Progenitor cell of endocrine pancreas (in vitro differentiated cells): ENCODE results near the gene DGKH. TPM values are rescaled to one million over a fixed set of nuclear protein-coding genes. Genes with fewer than 3 reads are reported as not detected.

Experiments used
- DNase-seq: peaks from one replicate; pipeline ENCODE4 v3.0.0; 2021; ENCODE audit warnings: low spot score; ENCODE audit not compliant: unreplicated experiment
- H3K27ac Mint-ChIP-seq: 2 replicates; pipeline ENCODE4 v1.8.0; 2021; ENCODE audit warnings: mild to moderate bottlenecking, moderate library complexity, mixed read lengths
- H3K27me3 Mint-ChIP-seq: 2 replicates; pipeline ENCODE4 v1.8.0; 2021; ENCODE audit warnings: mixed read lengths
- H3K36me3 Mint-ChIP-seq: 2 replicates; pipeline ENCODE4 v1.8.0; 2022; ENCODE audit warnings: mixed read lengths; ENCODE audit not compliant: insufficient read depth
- H3K4me1 Mint-ChIP-seq: 2 replicates; pipeline ENCODE4 v1.8.0; 2021; ENCODE audit warnings: low read depth, mixed read lengths
- H3K4me3 Mint-ChIP-seq: 2 replicates; pipeline ENCODE4 v1.8.0; 2021; ENCODE audit warnings: low read depth, mild to moderate bottlenecking, moderate library complexity, mixed read lengths
- H3K9me3 Mint-ChIP-seq: 2 replicates; pipeline ENCODE4 v1.8.0; 2021; ENCODE audit warnings: low read depth, mixed read lengths
- total RNA-seq: library from RNA; stranded (reverse); gene quantifications from 2 replicates; pipeline ENCODE4 v1.2.1, GENCODE V29; 2021
- TF ChIP-seq, protein P1 (sequence below): fragments of 200-600 bp; sonication (generic); IDR thresholded peaks from one replicate; pipeline ENCODE4 v1.5.0; 2021; ENCODE audit warnings: antibody characterized with exemption, mild to moderate bottlenecking; ENCODE audit not compliant: unreplicated experiment

Gene DGKH
- total RNA-seq, 1 donor from 2014 or later, result 5.3 TPM

GRCh38 chr13:42176294-42176693 lies 127.8 kb downstream of the DGKH start:
- H3K36me3 Mint-ChIP-seq, result peaks cover 5% of the 10 kb centered on the region
- no peaks in the 10 kb centered on the region for H3K27me3 Mint-ChIP-seq
- no peaks in the 10 kb centered on the region for H3K9me3 Mint-ChIP-seq
- H3K4me3 Mint-ChIP-seq, result no peak overlapping the region
- TF ChIP-seq, protein P1, sequence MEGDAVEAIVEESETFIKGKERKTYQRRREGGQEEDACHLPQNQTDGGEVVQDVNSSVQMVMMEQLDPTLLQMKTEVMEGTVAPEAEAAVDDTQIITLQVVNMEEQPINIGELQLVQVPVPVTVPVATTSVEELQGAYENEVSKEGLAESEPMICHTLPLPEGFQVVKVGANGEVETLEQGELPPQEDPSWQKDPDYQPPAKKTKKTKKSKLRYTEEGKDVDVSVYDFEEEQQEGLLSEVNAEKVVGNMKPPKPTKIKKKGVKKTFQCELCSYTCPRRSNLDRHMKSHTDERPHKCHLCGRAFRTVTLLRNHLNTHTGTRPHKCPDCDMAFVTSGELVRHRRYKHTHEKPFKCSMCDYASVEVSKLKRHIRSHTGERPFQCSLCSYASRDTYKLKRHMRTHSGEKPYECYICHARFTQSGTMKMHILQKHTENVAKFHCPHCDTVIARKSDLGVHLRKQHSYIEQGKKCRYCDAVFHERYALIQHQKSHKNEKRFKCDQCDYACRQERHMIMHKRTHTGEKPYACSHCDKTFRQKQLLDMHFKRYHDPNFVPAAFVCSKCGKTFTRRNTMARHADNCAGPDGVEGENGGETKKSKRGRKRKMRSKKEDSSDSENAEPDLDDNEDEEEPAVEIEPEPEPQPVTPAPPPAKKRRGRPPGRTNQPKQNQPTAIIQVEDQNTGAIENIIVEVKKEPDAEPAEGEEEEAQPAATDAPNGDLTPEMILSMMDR, result no peak
- no peak overlapping the region for H3K27ac Mint-ChIP-seq
- no peaks in the 10 kb centered on the region for H3K4me1 Mint-ChIP-seq
- DNase-seq, result no peak

DNA sequence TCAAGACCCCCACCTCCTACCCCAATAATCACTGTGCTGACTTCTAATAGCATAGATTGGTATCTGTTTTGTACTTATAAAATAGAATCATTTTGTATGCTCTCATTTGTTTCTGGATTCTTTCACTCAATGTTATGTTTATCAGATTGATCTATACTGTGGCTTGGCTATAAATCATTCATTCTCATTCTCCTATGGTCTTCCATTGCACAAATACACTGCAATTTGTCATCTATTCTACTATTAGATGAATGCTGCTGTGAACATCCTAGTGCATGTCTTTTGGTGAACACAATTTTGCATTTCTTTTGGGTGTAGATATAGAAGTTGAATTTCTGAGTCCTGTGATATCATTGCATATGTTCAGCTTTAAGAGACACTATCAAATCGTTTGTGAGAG lies 128.7 kb downstream of the DGKH start:
- H3K9me3 Mint-ChIP-seq, result no peaks in the 10 kb centered on the region
- H3K27ac Mint-ChIP-seq, result no peak overlapping the region
- TF ChIP-seq, protein P1, result no peak
- no peak for DNase-seq
- no peak overlapping the region for H3K4me3 Mint-ChIP-seq
- H3K36me3 Mint-ChIP-seq, result peaks cover 6% of the 10 kb centered on the region
- no peaks in the 10 kb centered on the region for H3K27me3 Mint-ChIP-seq
- H3K4me1 Mint-ChIP-seq, result no peaks in the 10 kb centered on the region

DNA sequence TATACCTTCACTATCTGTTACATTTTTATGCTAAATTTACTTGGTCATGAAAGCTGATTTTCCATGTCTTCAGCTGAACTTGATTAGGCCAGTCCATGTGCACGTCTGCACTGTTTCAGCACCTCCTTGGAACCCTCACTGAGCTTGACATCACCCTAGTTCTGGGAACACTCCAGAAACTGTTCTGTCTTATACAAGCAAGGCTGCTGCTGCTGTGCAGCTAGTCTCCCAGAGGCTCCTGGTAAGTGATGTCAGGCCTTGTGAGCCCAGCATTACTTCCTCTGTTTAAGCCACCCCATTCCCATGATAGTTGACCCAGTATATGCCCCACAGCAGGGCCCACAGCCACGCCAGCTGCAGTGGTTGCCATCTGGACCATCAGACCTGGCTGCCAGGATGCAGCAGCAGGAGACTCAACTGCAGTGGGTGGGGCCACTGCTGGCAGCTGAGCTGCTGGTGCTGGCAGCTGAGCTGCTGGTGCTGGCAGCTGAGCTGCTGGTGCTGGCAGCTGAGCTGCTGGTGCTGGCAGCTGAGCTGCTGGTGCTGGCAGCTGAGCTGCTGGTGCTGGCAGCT lies 133.0 kb downstream of the DGKH start:
- Mint-ChIP-seq H3K36me3 (peaks cover 3% of the 10 kb centered on the region), H3K4me1 (no peaks in the 10 kb centered on the region)
- DNase-seq, result no peak

DNA sequence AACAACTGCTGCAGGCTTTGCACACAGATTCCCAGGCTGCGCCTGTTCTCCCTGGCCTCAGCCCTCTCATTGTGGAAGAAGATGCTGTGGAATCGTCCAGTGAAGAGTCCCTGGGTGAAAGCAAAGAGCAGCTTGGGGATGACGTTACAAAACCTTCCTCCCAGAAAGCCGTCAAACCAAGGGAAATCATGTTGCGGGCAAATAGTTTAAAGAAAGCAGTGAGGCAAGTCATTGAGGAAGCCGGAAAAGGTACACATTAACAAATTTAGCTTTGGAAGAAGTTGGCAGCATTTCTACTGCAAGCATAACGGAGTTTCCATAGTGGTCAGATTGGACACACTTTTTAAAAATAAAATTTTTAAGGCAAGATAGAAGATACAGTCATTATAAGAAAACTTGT lies 140.6 kb downstream of the DGKH start:
- Mint-ChIP-seq H3K36me3 (peaks cover 2% of the 10 kb centered on the region), H3K27me3 (no peaks in the 10 kb centered on the region), H3K27ac (peak overlapping the region; percentile 19), H3K4me1 (no peaks in the 10 kb centered on the region), H3K9me3 (no peaks in the 10 kb centered on the region), H3K4me3 (no peak overlapping the region)
- no peak for DNase-seq
- TF ChIP-seq, protein P1, result no peak

More for the DNA sequence above, 133.0 kb downstream of the DGKH start:
- Mint-ChIP-seq H3K27me3 (no peaks in the 10 kb centered on the region), H3K9me3 (no peaks in the 10 kb centered on the region), H3K4me3 (no peak overlapping the region), H3K27ac (no peak overlapping the region)
- TF ChIP-seq, protein P1, result no peak

DNA sequence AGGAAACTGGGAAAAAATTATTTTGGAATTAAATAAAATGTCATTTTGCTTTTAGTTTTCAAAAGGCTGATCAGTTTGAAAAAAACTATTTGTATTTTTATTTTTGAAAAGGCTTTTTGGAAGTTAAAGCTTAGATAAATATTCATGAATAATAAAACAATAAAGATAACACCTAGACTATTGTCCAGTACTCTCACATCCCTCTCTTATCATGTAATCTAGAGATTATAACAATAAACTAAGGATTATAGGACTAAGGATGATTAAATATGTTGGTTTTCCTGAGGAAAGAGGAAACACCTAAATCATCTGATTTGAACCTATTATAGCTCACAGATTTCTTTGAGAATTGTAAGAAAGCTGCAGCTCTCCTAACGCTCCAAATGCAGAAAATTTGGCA lies 142.1 kb downstream of the DGKH start:
- no peaks in the 10 kb centered on the region for H3K4me1 Mint-ChIP-seq
- peaks cover 3% of the 10 kb centered on the region for H3K36me3 Mint-ChIP-seq
- H3K27ac Mint-ChIP-seq, result no peak overlapping the region
- TF ChIP-seq, protein P1, result no peak
- DNase-seq, result no peak
- no peaks in the 10 kb centered on the region for H3K27me3 Mint-ChIP-seq
- no peak overlapping the region for H3K4me3 Mint-ChIP-seq
- no peaks in the 10 kb centered on the region for H3K9me3 Mint-ChIP-seq
